DND-41 (cell line): ENCODE results near the gene C2orf72.
A peak's percentile ranks its signal among the peaks of the same experiment; 100 is the strongest.

Experiments used
- ATAC-seq: fragments of 200-7000 bp; cut with Tn5 transposase; 3 replicates; pipeline ENCODE4 v1.9.1; 2021; ENCODE audit warnings: low read depth; ENCODE audit not compliant: insufficient read depth
- DNase-seq: peaks from one replicate; pipeline ENCODE4 v3.0.0-alpha.2; 2020
- H2AFZ ChIP-seq: 2 replicates; pipeline ENCODE4 v1.6.0; 2012; ENCODE audit warnings: low read depth, low read length
- H3K27ac ChIP-seq: 2 replicates; pipeline ENCODE4 v1.5.1; 2012; ENCODE audit warnings: low read length, inconsistent platforms
- H3K27me3 ChIP-seq: fragments of 200-600 bp; sonication (generic); 2 replicates; pipeline ENCODE4 v1.6.0; 2012; ENCODE audit warnings: low read length, mild to moderate bottlenecking, inconsistent platforms; ENCODE audit not compliant: insufficient read depth, poor library complexity
- H3K36me3 ChIP-seq: 2 replicates; pipeline ENCODE4 v1.5.1; 2012; ENCODE audit warnings: low read length, inconsistent platforms; ENCODE audit not compliant: insufficient read depth
- H3K4me1 ChIP-seq: 2 replicates; pipeline ENCODE4 v1.5.1; 2012; ENCODE audit warnings: mild to moderate bottlenecking, low read length; ENCODE audit not compliant: insufficient read depth
- H3K4me2 ChIP-seq: 2 replicates; pipeline ENCODE4 v1.6.0; 2012; ENCODE audit warnings: mild to moderate bottlenecking, moderate library complexity, low read length, inconsistent platforms; ENCODE audit not compliant: insufficient read depth
- H3K4me3 ChIP-seq, 2 experiments: fragments of 200-600 bp in 1 of 2; shearing (Covaris generic) in 1 of 2; 2 replicates each; pipeline ENCODE4 v1.5.1; 2012 to 2016; ENCODE audit warnings: inconsistent platforms in 2 of 2, low read length in 2 of 2, mild to moderate bottlenecking in 2 of 2, low read depth in 1 of 2, moderate library complexity in 1 of 2
- H3K79me2 ChIP-seq: 2 replicates; pipeline ENCODE4 v1.6.0; 2012; ENCODE audit warnings: low read length, inconsistent platforms; ENCODE audit not compliant: insufficient read depth
- H3K9ac ChIP-seq: 2 replicates; pipeline ENCODE4 v1.6.0; 2012; ENCODE audit warnings: low read depth, mild to moderate bottlenecking, inconsistent platforms, low read length, moderate library complexity
- H3K9me3 ChIP-seq: 2 replicates; pipeline ENCODE4 v1.5.1; 2012; ENCODE audit warnings: low read length, moderate library complexity, mild to moderate bottlenecking, inconsistent platforms; ENCODE audit not compliant: insufficient read depth, severe bottlenecking
- H4K20me1 ChIP-seq: 2 replicates; pipeline ENCODE4 v1.6.0; 2012; ENCODE audit warnings: low read length; ENCODE audit not compliant: insufficient read depth
- EZH2 ChIP-seq: IDR thresholded peaks from 3 replicates; pipeline ENCODE4 v1.6.1; 2012; ENCODE audit warnings: borderline replicate concordance, low read depth, mild to moderate bottlenecking, moderate library complexity, low read length, inconsistent platforms; ENCODE audit not compliant: severe bottlenecking
- TF ChIP-seq, protein P1 (sequence below): IDR thresholded peaks from 2 replicates; pipeline ENCODE4 v1.5.1; 2012; ENCODE audit warnings: borderline replicate concordance, low read length, moderate library complexity, mild to moderate bottlenecking; ENCODE audit not compliant: poor library complexity, severe bottlenecking; ENCODE audit errors: extremely low read depth

The C2orf72 gene

DNA sequence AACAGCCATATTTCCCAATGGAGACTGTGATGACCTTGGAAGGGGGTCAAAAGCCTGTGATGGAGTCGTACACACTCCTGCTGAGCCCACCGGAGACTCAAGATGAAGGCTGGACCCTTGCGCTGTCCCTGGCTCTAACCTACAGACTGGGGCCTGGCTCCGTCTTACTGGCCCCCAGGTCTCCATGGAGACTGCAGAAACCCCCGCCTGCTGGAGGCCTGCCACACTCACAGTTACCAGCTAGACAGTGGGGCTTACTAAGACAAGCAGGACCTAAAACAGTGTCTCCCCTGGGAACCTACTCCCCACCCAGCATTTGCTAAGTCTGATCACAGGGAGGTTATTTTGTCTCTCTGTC lies 9.6 kb downstream of the C2orf72 start:
- H2AFZ ChIP-seq, result no peak overlapping the region
- no peaks in the 10 kb centered on the region for H3K79me2 ChIP-seq
- H3K4me1 ChIP-seq, result peaks cover 2% of the 10 kb centered on the region; the same call in 1 of the 2 replicates
- DNase-seq (no peak), ATAC-seq (no peak)
- no peak overlapping the region for H3K4me3 ChIP-seq
- H3K27me3 ChIP-seq, result peaks cover 36% of the 10 kb centered on the region
- H3K36me3 ChIP-seq, result no peaks in the 10 kb centered on the region
- no peak for TF ChIP-seq EZH2
- TF ChIP-seq, protein P1, sequence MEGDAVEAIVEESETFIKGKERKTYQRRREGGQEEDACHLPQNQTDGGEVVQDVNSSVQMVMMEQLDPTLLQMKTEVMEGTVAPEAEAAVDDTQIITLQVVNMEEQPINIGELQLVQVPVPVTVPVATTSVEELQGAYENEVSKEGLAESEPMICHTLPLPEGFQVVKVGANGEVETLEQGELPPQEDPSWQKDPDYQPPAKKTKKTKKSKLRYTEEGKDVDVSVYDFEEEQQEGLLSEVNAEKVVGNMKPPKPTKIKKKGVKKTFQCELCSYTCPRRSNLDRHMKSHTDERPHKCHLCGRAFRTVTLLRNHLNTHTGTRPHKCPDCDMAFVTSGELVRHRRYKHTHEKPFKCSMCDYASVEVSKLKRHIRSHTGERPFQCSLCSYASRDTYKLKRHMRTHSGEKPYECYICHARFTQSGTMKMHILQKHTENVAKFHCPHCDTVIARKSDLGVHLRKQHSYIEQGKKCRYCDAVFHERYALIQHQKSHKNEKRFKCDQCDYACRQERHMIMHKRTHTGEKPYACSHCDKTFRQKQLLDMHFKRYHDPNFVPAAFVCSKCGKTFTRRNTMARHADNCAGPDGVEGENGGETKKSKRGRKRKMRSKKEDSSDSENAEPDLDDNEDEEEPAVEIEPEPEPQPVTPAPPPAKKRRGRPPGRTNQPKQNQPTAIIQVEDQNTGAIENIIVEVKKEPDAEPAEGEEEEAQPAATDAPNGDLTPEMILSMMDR, result no peak
- no peak overlapping the region for H3K4me2 ChIP-seq
- H3K27ac ChIP-seq, result no peak overlapping the region
- H3K9ac ChIP-seq, result no peak overlapping the region
- no peaks in the 10 kb centered on the region for H3K9me3 ChIP-seq
- no peaks in the 10 kb centered on the region for H4K20me1 ChIP-seq

DNA sequence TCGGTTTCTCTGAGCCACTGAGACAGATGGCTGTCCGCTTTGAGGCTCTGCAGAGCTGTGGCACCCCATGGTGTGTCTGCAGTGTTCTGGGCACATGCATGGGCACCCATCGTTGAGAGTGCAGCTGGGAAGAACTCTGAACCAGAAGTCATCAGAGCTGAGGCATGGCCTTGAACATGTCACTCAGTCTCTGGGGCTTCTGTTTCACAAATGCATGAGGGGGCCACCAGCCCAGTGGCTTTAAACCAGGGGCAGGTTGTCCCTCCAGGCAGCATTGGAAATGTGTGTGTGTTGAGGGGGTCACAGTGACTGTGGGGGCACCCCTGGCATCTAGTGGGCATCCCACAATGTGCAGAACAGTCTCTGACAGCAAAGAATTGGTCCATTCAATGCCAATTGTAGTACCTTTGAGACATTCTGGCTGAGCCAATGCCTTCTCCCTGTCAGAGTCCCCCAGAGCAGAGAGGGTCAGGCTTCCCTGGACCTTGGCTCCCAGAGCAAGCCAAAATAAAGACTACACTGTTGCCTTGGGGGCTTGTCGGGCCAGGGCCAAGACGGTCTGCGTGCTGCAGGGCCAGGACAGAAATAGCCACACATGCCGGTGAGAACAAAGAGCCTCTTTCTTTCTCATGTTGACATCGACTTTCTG lies 10.1 kb downstream of the C2orf72 start:
- no peak overlapping the region for H3K4me2 ChIP-seq
- DNase-seq (no peak), ATAC-seq (0 out of 3 replicates have a peak, but pooled peaks have one; percentile 19)
- no peak overlapping the region for H3K9ac ChIP-seq
- no peak overlapping the region for H2AFZ ChIP-seq
- peaks cover 36% of the 10 kb centered on the region for H3K27me3 ChIP-seq
- no peaks in the 10 kb centered on the region for H3K79me2 ChIP-seq
- H3K27ac ChIP-seq, result no peak overlapping the region
- no peaks in the 10 kb centered on the region for H3K9me3 ChIP-seq
- no peaks in the 10 kb centered on the region for H4K20me1 ChIP-seq
- no peak overlapping the region for H3K4me3 ChIP-seq
- peaks cover 7% of the 10 kb centered on the region for H3K4me1 ChIP-seq
- H3K36me3 ChIP-seq, result no peaks in the 10 kb centered on the region
- TF ChIP-seq EZH2, result no peak
- TF ChIP-seq, protein P1, result no peak

DNA sequence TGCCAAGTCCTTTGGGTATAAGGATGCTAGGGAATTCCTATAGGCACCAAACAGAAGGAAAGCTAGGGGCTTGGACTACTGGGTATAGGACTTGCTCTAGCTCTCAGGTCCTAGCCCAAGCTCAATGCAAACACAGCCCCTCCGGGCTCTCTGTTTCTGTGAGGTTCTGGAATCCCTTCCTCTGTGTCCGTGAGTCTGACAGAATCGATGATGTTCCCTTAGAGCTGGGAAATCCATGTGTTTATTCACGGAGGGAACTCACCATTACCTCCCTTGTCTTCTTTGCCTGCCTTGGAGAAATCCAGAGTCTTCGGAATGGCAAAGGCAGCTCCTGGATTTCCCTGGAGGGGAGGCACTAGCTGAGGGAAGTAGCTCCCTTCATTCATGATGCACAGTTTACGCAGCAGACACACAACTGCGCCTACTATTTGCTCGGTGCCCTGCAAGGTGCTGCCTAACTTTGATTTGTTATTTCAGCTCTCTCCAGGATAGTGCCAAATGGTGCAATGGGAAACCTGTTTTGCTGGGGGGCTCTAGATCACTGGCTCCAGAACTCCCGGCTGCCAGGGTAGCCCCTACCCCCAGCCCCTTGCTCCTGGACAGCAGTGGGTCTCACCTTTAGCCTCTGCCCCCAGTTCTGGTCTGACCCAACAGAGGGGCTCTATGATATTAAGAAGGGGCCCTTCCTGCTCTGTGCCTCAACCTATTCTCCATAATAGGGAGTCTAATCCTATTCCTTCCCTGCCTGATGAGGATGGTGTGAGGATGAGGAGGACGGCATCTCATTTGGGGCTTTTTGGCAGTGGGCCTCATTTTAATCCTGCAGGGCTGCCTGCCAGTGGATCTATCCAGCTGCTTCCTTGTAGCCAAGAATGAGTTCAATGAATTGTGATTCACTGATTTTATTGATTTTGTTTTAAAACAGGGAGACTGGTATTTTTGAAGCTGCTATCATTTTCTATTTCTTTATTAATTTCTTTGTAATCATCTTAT lies 10.9 kb downstream of the C2orf72 start:
- H3K9me3 ChIP-seq, result no peaks in the 10 kb centered on the region
- no peaks in the 10 kb centered on the region for H3K79me2 ChIP-seq
- TF ChIP-seq, protein P1, result no peak
- TF ChIP-seq EZH2, result no peak
- no peak overlapping the region for H3K4me3 ChIP-seq
- no peak overlapping the region for H3K9ac ChIP-seq
- DNase-seq (no peak), ATAC-seq (no peak)
- peaks cover 14% of the 10 kb centered on the region for H3K4me1 ChIP-seq
- no peaks in the 10 kb centered on the region for H4K20me1 ChIP-seq
- no peaks in the 10 kb centered on the region for H3K36me3 ChIP-seq
- no peak overlapping the region for H3K27ac ChIP-seq
- H3K27me3 ChIP-seq, result peaks cover 36% of the 10 kb centered on the region
- H2AFZ ChIP-seq, result no peak overlapping the region
- H3K4me2 ChIP-seq, result no peak overlapping the region
